DOHH2 (cell line): ENCODE data around the gene ZBED1.

ENCODE experiments used
- EZH2phosphoT487 ChIP-seq: fragments of 200-600 bp; sonication (generic); IDR thresholded peaks from 2 replicates; pipeline ENCODE4 v1.6.1; 2017; ENCODE audit warnings: borderline replicate concordance, mild to moderate bottlenecking, antibody characterized with exemption, low read length, moderate library complexity, mixed read lengths
- TF ChIP-seq, protein P1 (sequence below): fragments of 200-600 bp; sonication (generic); IDR thresholded peaks from one replicate; pipeline ENCODE4 v1.5.1; 2014; ENCODE audit warnings: antibody characterized with exemption, mild to moderate bottlenecking, low read depth, low read length; ENCODE audit not compliant: poor library complexity, severe bottlenecking

DNA sequence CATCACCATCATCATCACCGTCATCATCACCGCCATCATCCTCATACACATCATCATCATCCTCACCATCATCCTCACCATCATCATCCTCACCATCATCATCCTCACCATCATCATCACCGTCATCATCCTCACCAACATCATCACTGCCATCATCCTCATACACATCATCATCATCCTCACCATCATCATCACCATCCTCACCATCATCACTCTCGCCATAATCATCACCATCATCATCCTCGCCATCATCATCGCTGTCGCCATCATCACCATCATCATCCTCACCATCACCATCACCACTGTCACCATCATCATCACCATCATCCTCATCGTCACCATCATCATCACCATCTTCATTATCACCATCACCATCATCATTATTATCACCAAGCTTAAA lies 19.8 kb upstream of the ZBED1 start:
- TF ChIP-seq, protein P1, sequence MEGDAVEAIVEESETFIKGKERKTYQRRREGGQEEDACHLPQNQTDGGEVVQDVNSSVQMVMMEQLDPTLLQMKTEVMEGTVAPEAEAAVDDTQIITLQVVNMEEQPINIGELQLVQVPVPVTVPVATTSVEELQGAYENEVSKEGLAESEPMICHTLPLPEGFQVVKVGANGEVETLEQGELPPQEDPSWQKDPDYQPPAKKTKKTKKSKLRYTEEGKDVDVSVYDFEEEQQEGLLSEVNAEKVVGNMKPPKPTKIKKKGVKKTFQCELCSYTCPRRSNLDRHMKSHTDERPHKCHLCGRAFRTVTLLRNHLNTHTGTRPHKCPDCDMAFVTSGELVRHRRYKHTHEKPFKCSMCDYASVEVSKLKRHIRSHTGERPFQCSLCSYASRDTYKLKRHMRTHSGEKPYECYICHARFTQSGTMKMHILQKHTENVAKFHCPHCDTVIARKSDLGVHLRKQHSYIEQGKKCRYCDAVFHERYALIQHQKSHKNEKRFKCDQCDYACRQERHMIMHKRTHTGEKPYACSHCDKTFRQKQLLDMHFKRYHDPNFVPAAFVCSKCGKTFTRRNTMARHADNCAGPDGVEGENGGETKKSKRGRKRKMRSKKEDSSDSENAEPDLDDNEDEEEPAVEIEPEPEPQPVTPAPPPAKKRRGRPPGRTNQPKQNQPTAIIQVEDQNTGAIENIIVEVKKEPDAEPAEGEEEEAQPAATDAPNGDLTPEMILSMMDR, result no peak
- no peak for TF ChIP-seq EZH2phosphoT487
